HL-60 (cell line): Measurements from ENCODE around the gene TECTB.

Source experiments
- CTCF ChIP-seq: IDR thresholded peaks from one replicate; pipeline ENCODE4 v1.5.1; 2011; ENCODE audit warnings: low read length, control low read depth, inconsistent platforms; ENCODE audit not compliant: insufficient read depth
- GABPA ChIP-seq: IDR thresholded peaks from 2 replicates; pipeline ENCODE4 v1.6.1; 2012; ENCODE audit warnings: low read depth
- POLR2AphosphoS5 ChIP-seq: IDR thresholded peaks from 2 replicates; pipeline ENCODE4 v1.6.1; 2012; ENCODE audit warnings: low read depth
- SPI1 ChIP-seq: IDR thresholded peaks from 2 replicates; pipeline ENCODE4 v1.6.1; 2012; ENCODE audit warnings: low read depth, mild to moderate bottlenecking, borderline replicate concordance
- TF ChIP-seq, protein P1 (sequence below): IDR thresholded peaks from 2 replicates; pipeline ENCODE4 v1.6.1; 2012; ENCODE audit warnings: low read depth; ENCODE audit not compliant: insufficient replicate concordance

GRCh38 chr10:112349521-112350085 is 66.4 kb downstream of the TECTB start:
- TF ChIP-seq, protein P1, sequence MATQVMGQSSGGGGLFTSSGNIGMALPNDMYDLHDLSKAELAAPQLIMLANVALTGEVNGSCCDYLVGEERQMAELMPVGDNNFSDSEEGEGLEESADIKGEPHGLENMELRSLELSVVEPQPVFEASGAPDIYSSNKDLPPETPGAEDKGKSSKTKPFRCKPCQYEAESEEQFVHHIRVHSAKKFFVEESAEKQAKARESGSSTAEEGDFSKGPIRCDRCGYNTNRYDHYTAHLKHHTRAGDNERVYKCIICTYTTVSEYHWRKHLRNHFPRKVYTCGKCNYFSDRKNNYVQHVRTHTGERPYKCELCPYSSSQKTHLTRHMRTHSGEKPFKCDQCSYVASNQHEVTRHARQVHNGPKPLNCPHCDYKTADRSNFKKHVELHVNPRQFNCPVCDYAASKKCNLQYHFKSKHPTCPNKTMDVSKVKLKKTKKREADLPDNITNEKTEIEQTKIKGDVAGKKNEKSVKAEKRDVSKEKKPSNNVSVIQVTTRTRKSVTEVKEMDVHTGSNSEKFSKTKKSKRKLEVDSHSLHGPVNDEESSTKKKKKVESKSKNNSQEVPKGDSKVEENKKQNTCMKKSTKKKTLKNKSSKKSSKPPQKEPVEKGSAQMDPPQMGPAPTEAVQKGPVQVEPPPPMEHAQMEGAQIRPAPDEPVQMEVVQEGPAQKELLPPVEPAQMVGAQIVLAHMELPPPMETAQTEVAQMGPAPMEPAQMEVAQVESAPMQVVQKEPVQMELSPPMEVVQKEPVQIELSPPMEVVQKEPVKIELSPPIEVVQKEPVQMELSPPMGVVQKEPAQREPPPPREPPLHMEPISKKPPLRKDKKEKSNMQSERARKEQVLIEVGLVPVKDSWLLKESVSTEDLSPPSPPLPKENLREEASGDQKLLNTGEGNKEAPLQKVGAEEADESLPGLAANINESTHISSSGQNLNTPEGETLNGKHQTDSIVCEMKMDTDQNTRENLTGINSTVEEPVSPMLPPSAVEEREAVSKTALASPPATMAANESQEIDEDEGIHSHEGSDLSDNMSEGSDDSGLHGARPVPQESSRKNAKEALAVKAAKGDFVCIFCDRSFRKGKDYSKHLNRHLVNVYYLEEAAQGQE = no peak
- TF ChIP-seq CTCF (no peak), POLR2AphosphoS5 (no peak), GABPA (no peak), SPI1 (no peak)
